Measurements from ENCODE around the gene MAD1L1.
"Not testable (repeated sequence)": the region's sequence is repeated elsewhere in the genome, so short reads cannot be mapped to it uniquely, and the experiment has no call there.

DNA sequence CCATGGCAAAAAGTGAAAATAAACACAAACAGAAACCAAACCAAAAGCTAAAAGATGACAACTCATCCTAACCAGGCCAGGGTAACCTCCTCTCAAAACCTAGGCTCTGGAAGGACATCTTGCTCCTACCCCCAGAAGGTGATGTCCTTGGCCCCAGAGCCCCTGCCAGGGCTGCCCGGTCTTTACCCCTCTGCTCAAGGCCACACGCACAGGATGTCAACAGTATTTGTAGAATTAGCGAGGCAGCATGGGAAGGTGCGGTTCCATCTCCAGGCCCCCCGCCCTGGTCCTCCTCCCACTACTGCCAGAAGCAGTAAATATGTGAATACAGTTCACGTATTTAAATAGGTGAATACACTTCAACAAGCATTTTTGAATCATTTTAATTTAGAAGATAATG, 356.1 kb downstream of the MAD1L1 start:
- TF ChIP-seq, protein P1, sequence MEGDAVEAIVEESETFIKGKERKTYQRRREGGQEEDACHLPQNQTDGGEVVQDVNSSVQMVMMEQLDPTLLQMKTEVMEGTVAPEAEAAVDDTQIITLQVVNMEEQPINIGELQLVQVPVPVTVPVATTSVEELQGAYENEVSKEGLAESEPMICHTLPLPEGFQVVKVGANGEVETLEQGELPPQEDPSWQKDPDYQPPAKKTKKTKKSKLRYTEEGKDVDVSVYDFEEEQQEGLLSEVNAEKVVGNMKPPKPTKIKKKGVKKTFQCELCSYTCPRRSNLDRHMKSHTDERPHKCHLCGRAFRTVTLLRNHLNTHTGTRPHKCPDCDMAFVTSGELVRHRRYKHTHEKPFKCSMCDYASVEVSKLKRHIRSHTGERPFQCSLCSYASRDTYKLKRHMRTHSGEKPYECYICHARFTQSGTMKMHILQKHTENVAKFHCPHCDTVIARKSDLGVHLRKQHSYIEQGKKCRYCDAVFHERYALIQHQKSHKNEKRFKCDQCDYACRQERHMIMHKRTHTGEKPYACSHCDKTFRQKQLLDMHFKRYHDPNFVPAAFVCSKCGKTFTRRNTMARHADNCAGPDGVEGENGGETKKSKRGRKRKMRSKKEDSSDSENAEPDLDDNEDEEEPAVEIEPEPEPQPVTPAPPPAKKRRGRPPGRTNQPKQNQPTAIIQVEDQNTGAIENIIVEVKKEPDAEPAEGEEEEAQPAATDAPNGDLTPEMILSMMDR (conservative IDR thresholded peaks at IDR 0.05; ENCODE audit: low read length), result not testable (repeated sequence)
- TF ChIP-seq EZH2phosphoT487 (IDR thresholded peaks at IDR 0.05; ENCODE audit: borderline replicate concordance, low read depth, low read length), result not testable (repeated sequence)

Data from OCI-LY7 (cell line).